GM23338 (cell line): ENCODE data around the gene EGFL6. TPM values are rescaled to one million over a fixed set of nuclear protein-coding genes. Genes with fewer than 3 reads are reported as not detected.

ENCODE experiments used
- ATAC-seq: fragments of 200-7000 bp; cut with Tn5 transposase; 3 replicates; pipeline ENCODE4 v1.9.1; 2020
- DNase-seq: peaks from one replicate; pipeline ENCODE4 v3.0.0-alpha.2; 2015; ENCODE audit warnings: low spot score
- H2AFZ ChIP-seq: fragments of 200-600 bp; sonication (generic); 2 replicates; pipeline ENCODE4 v1.8.0; 2016; ENCODE audit warnings: antibody characterized with exemption, mild to moderate bottlenecking, moderate library complexity
- H3F3A ChIP-seq: fragments of 200-600 bp; sonication (generic); replicated peaks from 2 replicates; pipeline ENCODE4 v1.8.0; 2017; ENCODE audit warnings: antibody characterized with exemption, mixed run types, low read depth
- H3K27ac ChIP-seq: fragments of 200-600 bp; sonication (generic); 2 replicates; pipeline ENCODE4 v1.6.1; 2016; ENCODE audit warnings: low read depth
- H3K27me3 ChIP-seq: fragments of 200-600 bp; sonication (generic); 2 replicates; pipeline ENCODE4 v1.8.0; 2016; ENCODE audit warnings: mild to moderate bottlenecking, mixed run types, moderate library complexity; ENCODE audit not compliant: insufficient read depth
- H3K36me3 ChIP-seq: fragments of 200-600 bp; sonication (generic); 2 replicates; pipeline ENCODE4 v1.8.0; 2016; ENCODE audit warnings: mild to moderate bottlenecking; ENCODE audit not compliant: insufficient read depth
- H3K4me1 ChIP-seq: fragments of 200-600 bp; sonication (generic); 2 replicates; pipeline ENCODE4 v1.8.0; 2016; ENCODE audit warnings: mild to moderate bottlenecking, moderate library complexity; ENCODE audit not compliant: insufficient read depth
- H3K4me2 ChIP-seq: fragments of 200-600 bp; sonication (generic); 2 replicates; pipeline ENCODE4 v1.7.1; 2017; ENCODE audit warnings: mixed run types
- H3K4me3 ChIP-seq: fragments of 200-600 bp; sonication (generic); 2 replicates; pipeline ENCODE4 v1.6.1; 2016; ENCODE audit warnings: mixed run types
- H3K79me2 ChIP-seq: fragments of 200-600 bp; sonication (generic); replicated peaks from 2 replicates; pipeline ENCODE4 v1.8.0; 2017; ENCODE audit warnings: mild to moderate bottlenecking; ENCODE audit not compliant: insufficient read depth
- H3K9me2 ChIP-seq: fragments of 200-600 bp; sonication (generic); 2 replicates; pipeline ENCODE4 v1.8.0; 2017; ENCODE audit not compliant: insufficient read depth
- H4K20me1 ChIP-seq: fragments of 200-600 bp; sonication (generic); replicated peaks from 2 replicates; pipeline ENCODE4 v1.8.0; 2017; ENCODE audit warnings: mild to moderate bottlenecking; ENCODE audit not compliant: insufficient read depth
- H3K27ac Mint-ChIP-seq: 2 replicates; pipeline ENCODE4 v1.8.0; 2020; ENCODE audit warnings: inconsistent platforms, mild to moderate bottlenecking, moderate library complexity, mixed read lengths
- H3K27me3 Mint-ChIP-seq: 3 replicates; pipeline ENCODE4 v1.8.0; 2022; ENCODE audit warnings: low read depth, mild to moderate bottlenecking, moderate library complexity, mixed read lengths, inconsistent platforms; ENCODE audit not compliant: insufficient read depth, poor library complexity
- H3K36me3 Mint-ChIP-seq: 3 replicates; pipeline ENCODE4 v1.8.0; 2021; ENCODE audit warnings: low read depth, mild to moderate bottlenecking, inconsistent platforms, moderate library complexity, mixed read lengths
- H3K4me1 Mint-ChIP-seq: 3 replicates; pipeline ENCODE4 v1.8.0; 2020; ENCODE audit warnings: mild to moderate bottlenecking, inconsistent platforms, mixed read lengths
- H3K4me3 Mint-ChIP-seq: 3 replicates; pipeline ENCODE4 v1.8.0; 2021; ENCODE audit warnings: moderate library complexity, mild to moderate bottlenecking, inconsistent platforms, mixed read lengths
- H3K9me3 Mint-ChIP-seq: 3 replicates; pipeline ENCODE4 v1.8.0; 2020; ENCODE audit warnings: moderate library complexity, mild to moderate bottlenecking, inconsistent platforms, mixed read lengths
- CREB1 ChIP-seq: fragments of 250-450 bp; sonication (Bioruptor Pico); IDR thresholded peaks from 2 replicates; pipeline ENCODE4 v1.5.0; 2020; ENCODE audit warnings: low read depth, mild to moderate bottlenecking, moderate library complexity
- EZH2 ChIP-seq: fragments of 200-600 bp; sonication (generic); IDR thresholded peaks from one replicate; pipeline ENCODE4 v1.8.0; 2017; ENCODE audit warnings: antibody characterized with exemption, mild to moderate bottlenecking, low read depth; ENCODE audit not compliant: unreplicated experiment
- EZH2phosphoT487 ChIP-seq: fragments of 200-600 bp; sonication (generic); IDR thresholded peaks from one replicate; pipeline ENCODE4 v1.8.1; 2018; ENCODE audit warnings: antibody characterized with exemption; ENCODE audit not compliant: unreplicated experiment
- JUNB ChIP-seq: IDR thresholded peaks from one replicate; pipeline ENCODE4 v1.6.1; 2016; ENCODE audit warnings: antibody characterized with exemption; ENCODE audit not compliant: unreplicated experiment
- NANOG ChIP-seq: IDR thresholded peaks from 2 replicates; pipeline ENCODE4 v1.6.1; 2016; ENCODE audit warnings: antibody characterized with exemption, borderline replicate concordance
- POLR2AphosphoS5 ChIP-seq: IDR thresholded peaks from 2 replicates; pipeline ENCODE4 v1.6.1; 2016; ENCODE audit warnings: antibody characterized with exemption, low read depth
- STAT1 ChIP-seq: IDR thresholded peaks from one replicate; pipeline ENCODE4 v1.6.1; 2016; ENCODE audit warnings: antibody characterized with exemption; ENCODE audit not compliant: unreplicated experiment
- ZNF114 ChIP-seq: fragments of 250-450 bp; sonication (Bioruptor Pico); IDR thresholded peaks from 2 replicates; pipeline ENCODE4 v1.5.0; 2020; ENCODE audit warnings: mild to moderate bottlenecking, moderate library complexity
- ZNF331 ChIP-seq: fragments of 250-450 bp; sonication (Bioruptor Pico); IDR thresholded peaks from 2 replicates; pipeline ENCODE4 v1.5.0; 2020; ENCODE audit warnings: low read depth, mild to moderate bottlenecking, moderate library complexity
- polyA plus RNA-seq: library from polyadenylated mRNA; unstranded; fragments of >200 nt; fragmentation: Nextera tagmentation; extraction: Ambion mirVana; gene quantifications from 2 replicates; pipeline ENCODE4 v1.2.1, GENCODE V29; 2016
- total RNA-seq: library from RNA; depleted of rRNA; stranded (reverse); fragments of >200 nt; shearing (Covaris generic); gene quantifications from 2 replicates; pipeline ENCODE4 v1.2.3, GENCODE V29; 2014
- TF ChIP-seq, protein P1 (sequence below): IDR thresholded peaks from 2 replicates; pipeline ENCODE4 v1.6.1; 2016; ENCODE audit warnings: antibody characterized with exemption
- TF ChIP-seq, protein P2 (sequence below): fragments of 250-450 bp; sonication (Bioruptor Pico); IDR thresholded peaks from 2 replicates; pipeline ENCODE4 v1.5.0; 2020; ENCODE audit warnings: mild to moderate bottlenecking, moderate library complexity
- TF ChIP-seq, protein P3 (sequence below): IDR thresholded peaks from one replicate; pipeline ENCODE4 v1.6.1; 2018; ENCODE audit warnings: antibody characterized with exemption; ENCODE audit not compliant: unreplicated experiment
- TF ChIP-seq, protein P4 (sequence below), 2 experiments: fragments of 200-600 bp in 1 of 2; sonication (generic) in 1 of 2; conservative IDR thresholded peaks; 2 replicates each; pipeline versions ENCODE4 v1.5.1 to v1.6.1; 2016 to 2017; ENCODE audit warnings: antibody characterized with exemption in 2 of 2, low read depth in 2 of 2, mild to moderate bottlenecking in 2 of 2, moderate library complexity in 1 of 2

The EGFL6 gene
- total and polyA plus RNA-seq, 2 experiments from 2014 or later, result 1.2 to 2.6 TPM

DNA sequence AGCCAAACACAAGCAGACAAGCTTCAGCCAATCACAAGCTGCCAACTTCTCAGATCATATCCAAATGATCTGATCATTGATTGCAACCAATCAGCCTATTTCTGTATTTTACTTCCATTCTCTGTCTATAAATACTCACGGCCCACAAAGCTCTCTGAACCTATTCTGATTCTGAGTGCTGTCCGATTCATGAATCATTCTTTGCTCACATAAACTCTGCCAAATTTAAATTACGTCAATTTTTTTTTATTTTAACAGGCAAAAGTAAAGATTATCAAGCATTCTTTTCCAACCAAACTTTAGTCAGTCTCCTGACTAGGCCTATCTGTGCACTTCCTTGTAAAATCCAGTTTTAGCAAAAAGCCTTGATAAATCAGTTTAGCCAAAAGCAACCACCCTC lies 81.7 kb downstream of the EGFL6 start:
- Histone ChIP-seq H3K79me2 (no peaks in the 10 kb centered on the region), H3K36me3 (no peaks in the 10 kb centered on the region), H3K27ac (no peak overlapping the region), H2AFZ (no peak overlapping the region), H4K20me1 (no peaks in the 10 kb centered on the region), H3K27me3 (no peaks in the 10 kb centered on the region), H3F3A (peaks cover 7% of the 10 kb centered on the region; the same call in 1 of the 2 replicates), H3K4me2 (no peak overlapping the region), H3K4me1 (peaks cover 8% of the 10 kb centered on the region; the same call in 1 of the 2 replicates), H3K9me2 (no peaks in the 10 kb centered on the region), H3K4me3 (no peak overlapping the region)
- Mint-ChIP-seq H3K9me3 (no peaks in the 10 kb centered on the region), H3K27ac (no peak overlapping the region), H3K4me1 (peaks cover under 1% of the 10 kb centered on the region; the same call in 1 of the 3 replicates), H3K27me3 (peaks cover 2% of the 10 kb centered on the region), H3K4me3 (no peak overlapping the region), H3K36me3 (no peaks in the 10 kb centered on the region)
- no peak for DNase-seq
- ATAC-seq, result no peak
- TF ChIP-seq ZNF114 (CRISPR knock-in tag), result no peak
- no peak for TF ChIP-seq EZH2
- TF ChIP-seq CREB1 (CRISPR knock-in tag), result no peak
- TF ChIP-seq, protein P1, sequence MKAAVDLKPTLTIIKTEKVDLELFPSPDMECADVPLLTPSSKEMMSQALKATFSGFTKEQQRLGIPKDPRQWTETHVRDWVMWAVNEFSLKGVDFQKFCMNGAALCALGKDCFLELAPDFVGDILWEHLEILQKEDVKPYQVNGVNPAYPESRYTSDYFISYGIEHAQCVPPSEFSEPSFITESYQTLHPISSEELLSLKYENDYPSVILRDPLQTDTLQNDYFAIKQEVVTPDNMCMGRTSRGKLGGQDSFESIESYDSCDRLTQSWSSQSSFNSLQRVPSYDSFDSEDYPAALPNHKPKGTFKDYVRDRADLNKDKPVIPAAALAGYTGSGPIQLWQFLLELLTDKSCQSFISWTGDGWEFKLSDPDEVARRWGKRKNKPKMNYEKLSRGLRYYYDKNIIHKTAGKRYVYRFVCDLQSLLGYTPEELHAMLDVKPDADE, result no peak
- no peak for TF ChIP-seq JUNB
- no peak for TF ChIP-seq NANOG
- TF ChIP-seq, protein P2, sequence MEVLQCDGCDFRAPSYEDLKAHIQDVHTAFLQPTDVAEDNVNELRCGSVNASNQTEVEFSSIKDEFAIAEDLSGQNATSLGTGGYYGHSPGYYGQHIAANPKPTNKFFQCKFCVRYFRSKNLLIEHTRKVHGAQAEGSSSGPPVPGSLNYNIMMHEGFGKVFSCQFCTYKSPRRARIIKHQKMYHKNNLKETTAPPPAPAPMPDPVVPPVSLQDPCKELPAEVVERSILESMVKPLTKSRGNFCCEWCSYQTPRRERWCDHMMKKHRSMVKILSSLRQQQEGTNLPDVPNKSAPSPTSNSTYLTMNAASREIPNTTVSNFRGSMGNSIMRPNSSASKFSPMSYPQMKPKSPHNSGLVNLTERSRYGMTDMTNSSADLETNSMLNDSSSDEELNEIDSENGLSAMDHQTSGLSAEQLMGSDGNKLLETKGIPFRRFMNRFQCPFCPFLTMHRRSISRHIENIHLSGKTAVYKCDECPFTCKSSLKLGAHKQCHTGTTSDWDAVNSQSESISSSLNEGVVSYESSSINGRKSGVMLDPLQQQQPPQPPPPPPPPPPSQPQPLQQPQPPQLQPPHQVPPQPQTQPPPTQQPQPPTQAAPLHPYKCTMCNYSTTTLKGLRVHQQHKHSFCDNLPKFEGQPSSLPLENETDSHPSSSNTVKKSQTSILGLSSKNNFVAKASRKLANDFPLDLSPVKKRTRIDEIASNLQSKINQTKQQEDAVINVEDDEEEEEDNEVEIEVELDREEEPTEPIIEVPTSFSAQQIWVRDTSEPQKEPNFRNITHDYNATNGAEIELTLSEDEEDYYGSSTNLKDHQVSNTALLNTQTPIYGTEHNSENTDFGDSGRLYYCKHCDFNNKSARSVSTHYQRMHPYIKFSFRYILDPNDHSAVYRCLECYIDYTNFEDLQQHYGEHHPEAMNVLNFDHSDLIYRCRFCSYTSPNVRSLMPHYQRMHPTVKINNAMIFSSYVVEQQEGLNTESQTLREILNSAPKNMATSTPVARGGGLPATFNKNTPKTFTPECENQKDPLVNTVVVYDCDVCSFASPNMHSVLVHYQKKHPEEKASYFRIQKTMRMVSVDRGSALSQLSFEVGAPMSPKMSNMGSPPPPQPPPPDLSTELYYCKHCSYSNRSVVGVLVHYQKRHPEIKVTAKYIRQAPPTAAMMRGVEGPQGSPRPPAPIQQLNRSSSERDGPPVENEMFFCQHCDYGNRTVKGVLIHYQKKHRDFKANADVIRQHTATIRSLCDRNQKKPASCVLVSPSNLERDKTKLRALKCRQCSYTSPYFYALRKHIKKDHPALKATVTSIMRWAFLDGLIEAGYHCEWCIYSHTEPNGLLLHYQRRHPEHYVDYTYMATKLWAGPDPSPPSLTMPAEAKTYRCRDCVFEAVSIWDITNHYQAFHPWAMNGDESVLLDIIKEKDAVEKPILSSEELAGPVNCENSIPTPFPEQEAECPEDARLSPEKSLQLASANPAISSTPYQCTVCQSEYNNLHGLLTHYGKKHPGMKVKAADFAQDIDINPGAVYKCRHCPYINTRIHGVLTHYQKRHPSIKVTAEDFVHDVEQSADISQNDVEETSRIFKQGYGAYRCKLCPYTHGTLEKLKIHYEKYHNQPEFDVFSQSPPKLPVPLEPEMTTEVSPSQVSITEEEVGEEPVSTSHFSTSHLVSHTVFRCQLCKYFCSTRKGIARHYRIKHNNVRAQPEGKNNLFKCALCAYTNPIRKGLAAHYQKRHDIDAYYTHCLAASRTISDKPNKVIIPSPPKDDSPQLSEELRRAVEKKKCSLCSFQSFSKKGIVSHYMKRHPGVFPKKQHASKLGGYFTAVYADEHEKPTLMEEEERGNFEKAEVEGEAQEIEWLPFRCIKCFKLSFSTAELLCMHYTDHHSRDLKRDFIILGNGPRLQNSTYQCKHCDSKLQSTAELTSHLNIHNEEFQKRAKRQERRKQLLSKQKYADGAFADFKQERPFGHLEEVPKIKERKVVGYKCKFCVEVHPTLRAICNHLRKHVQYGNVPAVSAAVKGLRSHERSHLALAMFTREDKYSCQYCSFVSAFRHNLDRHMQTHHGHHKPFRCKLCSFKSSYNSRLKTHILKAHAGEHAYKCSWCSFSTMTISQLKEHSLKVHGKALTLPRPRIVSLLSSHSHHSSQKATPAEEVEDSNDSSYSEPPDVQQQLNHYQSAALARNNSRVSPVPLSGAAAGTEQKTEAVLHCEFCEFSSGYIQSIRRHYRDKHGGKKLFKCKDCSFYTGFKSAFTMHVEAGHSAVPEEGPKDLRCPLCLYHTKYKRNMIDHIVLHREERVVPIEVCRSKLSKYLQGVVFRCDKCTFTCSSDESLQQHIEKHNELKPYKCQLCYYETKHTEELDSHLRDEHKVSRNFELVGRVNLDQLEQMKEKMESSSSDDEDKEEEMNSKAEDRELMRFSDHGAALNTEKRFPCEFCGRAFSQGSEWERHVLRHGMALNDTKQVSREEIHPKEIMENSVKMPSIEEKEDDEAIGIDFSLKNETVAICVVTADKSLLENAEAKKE, result no peak
- no peak for TF ChIP-seq EZH2phosphoT487
- TF ChIP-seq, protein P3, sequence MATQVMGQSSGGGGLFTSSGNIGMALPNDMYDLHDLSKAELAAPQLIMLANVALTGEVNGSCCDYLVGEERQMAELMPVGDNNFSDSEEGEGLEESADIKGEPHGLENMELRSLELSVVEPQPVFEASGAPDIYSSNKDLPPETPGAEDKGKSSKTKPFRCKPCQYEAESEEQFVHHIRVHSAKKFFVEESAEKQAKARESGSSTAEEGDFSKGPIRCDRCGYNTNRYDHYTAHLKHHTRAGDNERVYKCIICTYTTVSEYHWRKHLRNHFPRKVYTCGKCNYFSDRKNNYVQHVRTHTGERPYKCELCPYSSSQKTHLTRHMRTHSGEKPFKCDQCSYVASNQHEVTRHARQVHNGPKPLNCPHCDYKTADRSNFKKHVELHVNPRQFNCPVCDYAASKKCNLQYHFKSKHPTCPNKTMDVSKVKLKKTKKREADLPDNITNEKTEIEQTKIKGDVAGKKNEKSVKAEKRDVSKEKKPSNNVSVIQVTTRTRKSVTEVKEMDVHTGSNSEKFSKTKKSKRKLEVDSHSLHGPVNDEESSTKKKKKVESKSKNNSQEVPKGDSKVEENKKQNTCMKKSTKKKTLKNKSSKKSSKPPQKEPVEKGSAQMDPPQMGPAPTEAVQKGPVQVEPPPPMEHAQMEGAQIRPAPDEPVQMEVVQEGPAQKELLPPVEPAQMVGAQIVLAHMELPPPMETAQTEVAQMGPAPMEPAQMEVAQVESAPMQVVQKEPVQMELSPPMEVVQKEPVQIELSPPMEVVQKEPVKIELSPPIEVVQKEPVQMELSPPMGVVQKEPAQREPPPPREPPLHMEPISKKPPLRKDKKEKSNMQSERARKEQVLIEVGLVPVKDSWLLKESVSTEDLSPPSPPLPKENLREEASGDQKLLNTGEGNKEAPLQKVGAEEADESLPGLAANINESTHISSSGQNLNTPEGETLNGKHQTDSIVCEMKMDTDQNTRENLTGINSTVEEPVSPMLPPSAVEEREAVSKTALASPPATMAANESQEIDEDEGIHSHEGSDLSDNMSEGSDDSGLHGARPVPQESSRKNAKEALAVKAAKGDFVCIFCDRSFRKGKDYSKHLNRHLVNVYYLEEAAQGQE, result no peak
- TF ChIP-seq, protein P4, sequence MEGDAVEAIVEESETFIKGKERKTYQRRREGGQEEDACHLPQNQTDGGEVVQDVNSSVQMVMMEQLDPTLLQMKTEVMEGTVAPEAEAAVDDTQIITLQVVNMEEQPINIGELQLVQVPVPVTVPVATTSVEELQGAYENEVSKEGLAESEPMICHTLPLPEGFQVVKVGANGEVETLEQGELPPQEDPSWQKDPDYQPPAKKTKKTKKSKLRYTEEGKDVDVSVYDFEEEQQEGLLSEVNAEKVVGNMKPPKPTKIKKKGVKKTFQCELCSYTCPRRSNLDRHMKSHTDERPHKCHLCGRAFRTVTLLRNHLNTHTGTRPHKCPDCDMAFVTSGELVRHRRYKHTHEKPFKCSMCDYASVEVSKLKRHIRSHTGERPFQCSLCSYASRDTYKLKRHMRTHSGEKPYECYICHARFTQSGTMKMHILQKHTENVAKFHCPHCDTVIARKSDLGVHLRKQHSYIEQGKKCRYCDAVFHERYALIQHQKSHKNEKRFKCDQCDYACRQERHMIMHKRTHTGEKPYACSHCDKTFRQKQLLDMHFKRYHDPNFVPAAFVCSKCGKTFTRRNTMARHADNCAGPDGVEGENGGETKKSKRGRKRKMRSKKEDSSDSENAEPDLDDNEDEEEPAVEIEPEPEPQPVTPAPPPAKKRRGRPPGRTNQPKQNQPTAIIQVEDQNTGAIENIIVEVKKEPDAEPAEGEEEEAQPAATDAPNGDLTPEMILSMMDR (conservative IDR thresholded peaks at IDR 0.05; ENCODE audit: low read depth in 2 of 2), result no peak
- no peak for TF ChIP-seq STAT1
- TF ChIP-seq ZNF331, result no peak
- no peak for TF ChIP-seq POLR2AphosphoS5
